ENCODE results near the gene ABCC4.

The ABCC4 gene

GRCh38 chr13:95083758-95084157 lies 217.5 kb downstream of the ABCC4 start:
- TF ChIP-seq, protein P1, sequence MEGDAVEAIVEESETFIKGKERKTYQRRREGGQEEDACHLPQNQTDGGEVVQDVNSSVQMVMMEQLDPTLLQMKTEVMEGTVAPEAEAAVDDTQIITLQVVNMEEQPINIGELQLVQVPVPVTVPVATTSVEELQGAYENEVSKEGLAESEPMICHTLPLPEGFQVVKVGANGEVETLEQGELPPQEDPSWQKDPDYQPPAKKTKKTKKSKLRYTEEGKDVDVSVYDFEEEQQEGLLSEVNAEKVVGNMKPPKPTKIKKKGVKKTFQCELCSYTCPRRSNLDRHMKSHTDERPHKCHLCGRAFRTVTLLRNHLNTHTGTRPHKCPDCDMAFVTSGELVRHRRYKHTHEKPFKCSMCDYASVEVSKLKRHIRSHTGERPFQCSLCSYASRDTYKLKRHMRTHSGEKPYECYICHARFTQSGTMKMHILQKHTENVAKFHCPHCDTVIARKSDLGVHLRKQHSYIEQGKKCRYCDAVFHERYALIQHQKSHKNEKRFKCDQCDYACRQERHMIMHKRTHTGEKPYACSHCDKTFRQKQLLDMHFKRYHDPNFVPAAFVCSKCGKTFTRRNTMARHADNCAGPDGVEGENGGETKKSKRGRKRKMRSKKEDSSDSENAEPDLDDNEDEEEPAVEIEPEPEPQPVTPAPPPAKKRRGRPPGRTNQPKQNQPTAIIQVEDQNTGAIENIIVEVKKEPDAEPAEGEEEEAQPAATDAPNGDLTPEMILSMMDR (IDR thresholded peaks at IDR 0.05; ENCODE audit: low read depth, low read length, missing control alignments) = no peak
- no peak for DNase-seq (ENCODE audit: low read depth)
- H3K4me3 ChIP-seq (ENCODE audit: low read depth, low read length) = no peak overlapping the region
- in situ Hi-C loops (cut with HindIII; ENCODE audit: low sequenced_read_pairs) = no loop called here

GRCh38 chr13:95083066-95083465 lies 218.2 kb downstream of the ABCC4 start:
- DNase-seq (ENCODE audit: low read depth) = no peak
- no peak overlapping the region for H3K4me3 ChIP-seq (ENCODE audit: low read depth, low read length)
- in situ Hi-C loops (cut with HindIII; ENCODE audit: low sequenced_read_pairs) = no loop called here
- TF ChIP-seq, protein P1 (IDR thresholded peaks at IDR 0.05; ENCODE audit: low read depth, low read length, missing control alignments) = no peak

DNA sequence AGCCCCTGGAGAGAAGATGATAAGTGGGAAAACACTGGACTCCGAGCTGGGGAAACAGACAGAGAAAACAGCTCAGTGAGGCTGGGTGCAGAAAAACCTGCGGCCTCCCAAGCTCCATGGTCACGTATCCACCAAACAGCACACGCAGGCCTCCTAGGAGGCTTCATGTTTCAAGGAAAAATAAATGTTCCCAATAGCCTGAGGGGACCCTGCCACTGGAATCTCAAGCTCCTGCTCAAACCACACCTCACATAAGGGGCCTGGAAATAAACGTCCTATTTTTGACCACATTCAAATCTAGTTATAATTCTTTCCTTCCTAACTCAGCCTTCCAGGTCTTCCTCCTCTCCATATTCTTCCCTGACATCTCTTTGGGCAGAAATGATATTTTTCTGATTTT lies 225.7 kb downstream of the ABCC4 start:
- in situ Hi-C loops (cut with HindIII; ENCODE audit: low sequenced_read_pairs) = no loop called here
- DNase-seq (ENCODE audit: low read depth) = peak; percentile 20
- TF ChIP-seq, protein P1 (IDR thresholded peaks at IDR 0.05; ENCODE audit: low read depth, low read length, missing control alignments) = no peak

DNA sequence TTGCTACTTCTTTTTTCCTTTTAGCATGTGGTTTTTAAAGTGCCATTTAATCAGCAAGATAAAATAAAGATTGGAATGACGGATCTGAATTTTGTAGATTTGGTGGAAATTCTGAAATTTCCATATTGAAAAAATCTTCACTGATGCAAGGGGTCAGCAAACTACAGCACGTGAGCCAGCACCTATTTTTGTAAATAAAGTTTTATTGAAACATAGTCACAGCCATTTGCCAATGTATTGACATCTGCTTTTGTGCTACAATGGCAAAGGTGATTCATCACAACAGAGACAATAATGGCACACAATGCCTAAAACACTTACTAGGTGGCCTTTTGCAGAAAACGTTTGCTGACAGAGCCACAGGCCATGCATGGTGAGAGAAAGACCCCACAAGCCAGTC lies 226.4 kb downstream of the ABCC4 start:
- TF ChIP-seq, protein P1 (IDR thresholded peaks at IDR 0.05; ENCODE audit: low read depth, low read length, missing control alignments) = no peak
- in situ Hi-C loops (cut with HindIII; ENCODE audit: low sequenced_read_pairs) = no loop called here
- no peak for DNase-seq (ENCODE audit: low read depth)
- H3K4me3 ChIP-seq (ENCODE audit: low read depth, low read length) = no peak overlapping the region

More for the DNA sequence above, 225.7 kb downstream of the ABCC4 start:
- no peak overlapping the region for H3K4me3 ChIP-seq (ENCODE audit: low read depth, low read length)

DNA sequence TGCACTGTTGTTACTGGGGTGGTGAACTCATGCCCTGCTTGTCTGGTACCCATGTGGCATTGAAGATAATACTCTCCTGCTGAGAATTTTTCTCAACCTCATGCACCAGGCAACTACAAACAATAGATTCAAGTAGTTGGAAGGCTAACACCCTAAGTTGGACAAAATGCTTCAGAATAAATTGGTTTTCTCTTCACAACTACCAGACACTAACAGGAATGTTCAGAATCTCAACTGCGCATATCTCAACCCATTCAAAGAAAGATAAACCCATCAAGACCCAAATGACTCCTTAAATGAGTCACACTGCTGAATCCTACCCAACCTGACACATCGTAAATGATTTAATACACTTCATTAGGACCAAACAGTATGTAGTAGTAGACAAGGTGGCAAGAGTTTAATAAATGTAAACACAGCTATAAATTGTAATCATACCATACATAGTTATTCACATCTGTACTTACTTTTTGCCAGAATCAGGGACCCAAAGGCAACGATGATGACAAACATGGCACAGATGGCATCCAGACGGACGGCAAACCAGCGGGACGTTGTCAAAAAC lies 227.4 kb downstream of the ABCC4 start:
- in situ Hi-C loops (cut with HindIII; ENCODE audit: low sequenced_read_pairs) = no loop called here
- no peak for DNase-seq (ENCODE audit: low read depth)
- no peak overlapping the region for H3K4me3 ChIP-seq (ENCODE audit: low read depth, low read length)
- TF ChIP-seq, protein P1 (IDR thresholded peaks at IDR 0.05; ENCODE audit: low read depth, low read length, missing control alignments) = no peak

DNA sequence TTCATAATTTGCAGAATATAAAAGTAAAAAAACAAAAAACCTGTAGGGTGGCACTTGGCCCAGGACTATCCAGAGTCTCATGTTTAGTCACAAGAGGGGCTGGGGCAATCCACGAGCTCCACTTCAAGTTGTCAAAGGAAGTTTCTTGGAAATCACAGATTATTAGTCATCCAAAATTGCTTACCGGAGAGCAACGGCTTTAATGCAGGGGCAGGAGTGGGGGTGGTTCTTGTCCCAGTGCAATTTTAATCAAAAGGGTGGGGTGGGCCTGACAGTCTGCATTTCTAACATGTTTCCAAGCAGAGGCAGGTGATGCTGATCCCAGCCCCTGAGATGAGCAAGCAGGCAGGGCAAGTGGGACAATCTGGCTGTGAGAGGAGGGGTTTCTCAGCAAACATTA lies 233.9 kb downstream of the ABCC4 start:
- H3K4me3 ChIP-seq (ENCODE audit: low read depth, low read length) = no peak overlapping the region
- TF ChIP-seq, protein P1 (IDR thresholded peaks at IDR 0.05; ENCODE audit: low read depth, low read length, missing control alignments) = no peak
- DNase-seq (ENCODE audit: low read depth) = no peak
- in situ Hi-C loops (cut with HindIII; ENCODE audit: low sequenced_read_pairs) = no loop called here
